ENCODE results near the gene PALLD. TPM values are rescaled to one million over a fixed set of nuclear protein-coding genes. Genes with fewer than 3 reads are reported as not detected.

Gene PALLD
- total RNA-seq, 3 donors from 2014 or later: 112 to 663 (median 150) TPM

- Histone ChIP-seq H3K36me3 (ENCODE audit: low read depth) (no peaks in the 10 kb centered on the region), H3K9me3 (no peaks in the 10 kb centered on the region), H3K4me3 (no peak overlapping the region), H3K4me1 (ENCODE audit: low read depth) (peaks cover 23% of the 10 kb centered on the region)
- ATAC-seq (no peak), DNase-seq (no peak)
- TF ChIP-seq, protein P1, sequence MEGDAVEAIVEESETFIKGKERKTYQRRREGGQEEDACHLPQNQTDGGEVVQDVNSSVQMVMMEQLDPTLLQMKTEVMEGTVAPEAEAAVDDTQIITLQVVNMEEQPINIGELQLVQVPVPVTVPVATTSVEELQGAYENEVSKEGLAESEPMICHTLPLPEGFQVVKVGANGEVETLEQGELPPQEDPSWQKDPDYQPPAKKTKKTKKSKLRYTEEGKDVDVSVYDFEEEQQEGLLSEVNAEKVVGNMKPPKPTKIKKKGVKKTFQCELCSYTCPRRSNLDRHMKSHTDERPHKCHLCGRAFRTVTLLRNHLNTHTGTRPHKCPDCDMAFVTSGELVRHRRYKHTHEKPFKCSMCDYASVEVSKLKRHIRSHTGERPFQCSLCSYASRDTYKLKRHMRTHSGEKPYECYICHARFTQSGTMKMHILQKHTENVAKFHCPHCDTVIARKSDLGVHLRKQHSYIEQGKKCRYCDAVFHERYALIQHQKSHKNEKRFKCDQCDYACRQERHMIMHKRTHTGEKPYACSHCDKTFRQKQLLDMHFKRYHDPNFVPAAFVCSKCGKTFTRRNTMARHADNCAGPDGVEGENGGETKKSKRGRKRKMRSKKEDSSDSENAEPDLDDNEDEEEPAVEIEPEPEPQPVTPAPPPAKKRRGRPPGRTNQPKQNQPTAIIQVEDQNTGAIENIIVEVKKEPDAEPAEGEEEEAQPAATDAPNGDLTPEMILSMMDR (IDR thresholded peaks at IDR 0.05): no peak
- intact Hi-C loops (cut with DNase I, micrococcal nuclease): no loop called here
Measured at GRCh38 chr4:168667376-168667775, 170.5 kb downstream of the PALLD start.

DNA sequence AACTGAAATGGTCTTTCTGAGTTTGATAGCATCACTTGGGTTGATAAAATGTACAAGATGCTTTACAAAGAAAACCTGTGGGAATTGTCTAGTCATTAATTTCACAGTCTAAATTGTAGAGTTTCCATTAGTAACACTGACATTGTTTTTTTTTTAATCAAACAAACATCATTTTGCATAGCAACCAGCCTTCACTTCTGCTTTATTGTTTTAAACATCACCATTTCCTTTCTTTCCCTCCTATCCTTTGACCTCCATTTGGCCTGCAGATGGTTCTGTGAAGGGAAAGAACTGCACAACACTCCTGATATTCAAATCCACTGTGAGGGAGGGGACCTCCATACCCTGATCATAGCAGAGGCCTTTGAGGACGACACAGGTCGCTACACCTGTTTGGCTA is 171.1 kb downstream of the PALLD start:
- intact Hi-C loops (cut with DNase I, micrococcal nuclease): no loop called here
- Histone ChIP-seq H3K36me3 (ENCODE audit: low read depth) (no peaks in the 10 kb centered on the region), H3K4me3 (no peak overlapping the region), H3K9me3 (no peaks in the 10 kb centered on the region), H3K4me1 (ENCODE audit: low read depth) (peaks cover 19% of the 10 kb centered on the region)
- ATAC-seq (no peak), DNase-seq (no peak)
- TF ChIP-seq, protein P1 (IDR thresholded peaks at IDR 0.05): no peak

DNA sequence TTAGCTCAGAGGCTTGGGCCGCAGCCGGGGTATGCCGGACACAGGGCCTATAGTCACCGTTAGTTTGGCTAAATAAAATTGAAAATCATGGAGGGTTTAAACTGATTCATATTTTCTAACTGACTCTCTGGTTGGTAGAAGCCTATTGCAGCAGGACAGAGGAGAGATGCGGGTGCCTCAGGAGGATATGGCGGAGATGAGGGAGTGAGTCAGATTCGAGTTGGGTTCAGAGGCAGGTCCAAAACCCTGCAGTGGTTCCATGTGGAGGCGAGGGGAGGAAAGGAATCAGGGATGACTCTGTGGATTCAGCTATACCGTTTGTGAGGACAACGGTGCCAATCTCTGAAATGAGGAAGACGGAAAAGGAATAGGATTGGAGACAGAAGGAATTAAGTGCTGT is 176.6 kb downstream of the PALLD start:
- ATAC-seq: no peak
- H3K4me1 ChIP-seq (ENCODE audit: low read depth): no peaks in the 10 kb centered on the region
- no peak for DNase-seq
- intact Hi-C loops (cut with DNase I, micrococcal nuclease): no loop called here
- TF ChIP-seq, protein P1 (IDR thresholded peaks at IDR 0.05): no peak
- no peak overlapping the region for H3K4me3 ChIP-seq
- H3K9me3 ChIP-seq: no peaks in the 10 kb centered on the region
- no peaks in the 10 kb centered on the region for H3K36me3 ChIP-seq (ENCODE audit: low read depth)

DNA sequence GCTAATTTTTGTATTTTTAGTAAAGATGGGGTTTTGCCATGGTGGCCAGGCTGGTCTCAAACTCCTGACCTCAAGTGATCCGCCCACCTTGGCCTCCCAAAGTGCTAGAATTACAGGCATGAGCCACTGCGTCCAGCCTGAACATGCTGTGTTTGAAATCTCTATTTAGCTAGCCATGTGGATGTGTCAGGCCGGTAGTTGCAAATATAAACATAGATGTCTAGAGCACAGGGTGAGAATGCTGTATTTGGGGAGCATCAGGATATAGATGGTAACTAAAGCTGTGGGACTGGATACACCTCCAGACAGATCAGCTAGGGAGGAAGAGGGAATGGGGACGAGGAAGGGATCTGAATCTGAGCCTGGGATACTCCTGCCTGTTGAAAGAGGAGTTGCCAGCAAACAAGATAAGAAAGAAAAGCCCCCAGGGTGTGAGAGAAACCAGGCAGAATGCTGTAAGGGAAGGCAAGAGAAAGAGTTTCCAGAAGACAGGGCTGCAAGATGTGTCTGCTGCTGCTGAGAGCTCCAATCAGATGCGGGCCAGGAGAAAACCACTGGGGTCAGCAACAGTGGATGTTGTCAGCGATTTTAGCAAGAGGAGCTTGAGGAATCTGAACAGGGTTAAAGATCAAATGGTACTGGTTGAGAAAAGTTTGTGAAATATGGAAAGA is 177.4 kb downstream of the PALLD start:
- TF ChIP-seq, protein P1 (IDR thresholded peaks at IDR 0.05): no peak
- intact Hi-C loops (cut with DNase I, micrococcal nuclease): no loop called here
- H3K36me3 ChIP-seq (ENCODE audit: low read depth): no peaks in the 10 kb centered on the region
- no peak overlapping the region for H3K4me3 ChIP-seq
- H3K9me3 ChIP-seq: no peaks in the 10 kb centered on the region
- no peak for DNase-seq
- no peak for ATAC-seq
- H3K4me1 ChIP-seq (ENCODE audit: low read depth): no peaks in the 10 kb centered on the region

DNA sequence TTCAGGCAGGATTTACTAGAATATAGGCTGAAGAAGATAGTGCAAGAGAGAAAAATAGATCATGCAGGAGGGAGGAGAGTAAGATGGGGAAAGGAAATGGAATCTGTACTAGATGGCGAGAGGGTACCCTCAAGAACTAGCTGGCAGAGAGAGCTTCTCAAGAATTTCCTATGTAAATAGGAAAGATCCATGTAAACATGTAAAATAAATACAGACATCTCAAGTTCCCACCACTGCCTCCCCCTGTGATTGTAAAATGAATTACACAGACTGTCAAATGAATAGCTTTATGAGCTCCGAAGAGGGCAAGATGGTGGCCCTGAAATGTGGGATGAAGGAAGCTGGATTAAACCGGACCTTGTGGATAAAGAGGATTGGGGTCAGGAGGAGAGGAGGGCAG is 178.0 kb downstream of the PALLD start:
- DNase-seq (no peak), ATAC-seq (no peak)
- H3K36me3 ChIP-seq (ENCODE audit: low read depth): no peaks in the 10 kb centered on the region
- H3K4me1 ChIP-seq (ENCODE audit: low read depth): no peaks in the 10 kb centered on the region
- no peak overlapping the region for H3K4me3 ChIP-seq
- intact Hi-C loops (cut with DNase I, micrococcal nuclease): no loop called here
- H3K9me3 ChIP-seq: no peaks in the 10 kb centered on the region
- TF ChIP-seq, protein P1 (IDR thresholded peaks at IDR 0.05): no peak

DNA sequence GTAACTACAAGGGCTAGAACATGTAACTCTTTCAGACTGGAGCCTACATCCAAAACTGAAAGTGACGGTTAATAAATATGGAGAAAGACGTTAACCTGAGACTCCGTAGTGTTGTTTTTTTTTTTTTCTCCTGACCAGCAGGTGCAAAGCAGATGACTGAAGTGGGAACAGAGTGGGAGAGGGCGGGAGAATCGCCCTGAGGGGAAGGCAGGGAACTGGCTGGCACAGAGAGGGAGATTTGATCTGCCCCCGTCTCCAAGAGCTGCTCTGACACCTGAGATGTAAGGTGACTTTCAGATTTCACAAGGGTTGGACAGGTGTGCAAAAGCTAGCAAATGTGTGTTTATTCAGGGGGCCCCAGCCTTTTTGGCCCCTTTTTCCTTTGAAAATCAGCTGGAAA is 180.2 kb downstream of the PALLD start:
- intact Hi-C loops (cut with DNase I, micrococcal nuclease): no loop called here
- Histone ChIP-seq H3K4me1 (ENCODE audit: low read depth) (no peaks in the 10 kb centered on the region), H3K36me3 (ENCODE audit: low read depth) (no peaks in the 10 kb centered on the region), H3K9me3 (no peaks in the 10 kb centered on the region), H3K4me3 (no peak overlapping the region)
- ATAC-seq (no peak), DNase-seq (no peak)
- TF ChIP-seq, protein P1 (IDR thresholded peaks at IDR 0.05): no peak

Measured in mucosa of descending colon (tissue), 3 donors.